Brain pericyte (primary cell): Measurements from ENCODE around the gene PUS10.
"Not testable (repeated sequence)": the region's sequence is repeated elsewhere in the genome, so short reads cannot be mapped to it uniquely, and the experiment has no call there.

Source experiments
- DNase-seq: peaks from one replicate; pipeline ENCODE4 v3.0.0-alpha.2; 2012; ENCODE audit warnings: low read depth, low spot score

PUS10 gene

DNA sequence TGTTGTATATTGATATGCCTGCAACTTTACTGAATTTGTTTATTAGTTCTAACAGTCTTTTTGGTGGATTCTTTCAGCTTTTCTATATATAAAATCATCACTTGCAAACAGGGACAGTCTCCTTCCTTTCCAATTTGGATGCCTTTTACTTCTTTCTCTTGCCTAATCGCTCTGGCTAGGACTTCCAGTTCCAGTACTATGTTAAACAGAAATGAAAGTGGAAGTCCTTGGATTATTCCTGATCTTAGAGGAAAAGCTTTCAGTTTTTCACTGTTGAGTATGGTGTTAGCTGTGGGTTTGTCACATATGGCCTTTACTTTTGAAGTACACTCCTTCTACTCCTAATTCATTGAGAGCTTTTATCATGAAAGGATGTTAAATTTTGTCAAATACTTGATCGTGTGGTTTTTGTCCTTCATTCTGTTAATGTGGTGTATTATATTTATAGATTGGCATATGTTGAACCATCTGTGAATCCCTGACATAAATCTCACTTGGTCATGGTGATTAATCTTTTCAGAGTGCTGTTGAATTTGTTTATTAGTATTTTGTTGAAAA lies 83.8 kb downstream of the PUS10 start:
- DNase-seq, result no peak

DNA sequence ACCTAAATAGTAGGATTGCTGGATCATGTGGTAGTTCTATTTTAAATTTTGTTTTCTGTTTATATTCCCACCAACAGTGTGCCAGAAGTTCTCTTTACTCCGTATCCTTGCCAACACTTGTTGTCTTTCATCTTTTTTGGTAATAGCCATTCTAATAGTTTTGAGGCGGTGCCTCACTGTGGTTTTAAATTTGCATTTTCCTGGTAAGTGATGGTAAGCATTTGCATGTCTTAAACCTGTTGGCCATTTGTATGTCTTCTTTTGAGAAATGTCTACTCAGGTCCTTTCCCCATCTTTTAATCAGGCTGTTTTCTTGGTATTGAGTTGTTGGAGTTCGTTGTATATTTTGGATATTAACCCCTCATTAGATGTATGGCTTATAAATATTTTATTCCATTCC lies 85.1 kb downstream of the PUS10 start:
- DNase-seq, result no peak

- not testable (repeated sequence) for DNase-seq
These were observed 86.0 kb downstream of the PUS10 start for GRCh38 chr2:60932061-60932460.

DNA sequence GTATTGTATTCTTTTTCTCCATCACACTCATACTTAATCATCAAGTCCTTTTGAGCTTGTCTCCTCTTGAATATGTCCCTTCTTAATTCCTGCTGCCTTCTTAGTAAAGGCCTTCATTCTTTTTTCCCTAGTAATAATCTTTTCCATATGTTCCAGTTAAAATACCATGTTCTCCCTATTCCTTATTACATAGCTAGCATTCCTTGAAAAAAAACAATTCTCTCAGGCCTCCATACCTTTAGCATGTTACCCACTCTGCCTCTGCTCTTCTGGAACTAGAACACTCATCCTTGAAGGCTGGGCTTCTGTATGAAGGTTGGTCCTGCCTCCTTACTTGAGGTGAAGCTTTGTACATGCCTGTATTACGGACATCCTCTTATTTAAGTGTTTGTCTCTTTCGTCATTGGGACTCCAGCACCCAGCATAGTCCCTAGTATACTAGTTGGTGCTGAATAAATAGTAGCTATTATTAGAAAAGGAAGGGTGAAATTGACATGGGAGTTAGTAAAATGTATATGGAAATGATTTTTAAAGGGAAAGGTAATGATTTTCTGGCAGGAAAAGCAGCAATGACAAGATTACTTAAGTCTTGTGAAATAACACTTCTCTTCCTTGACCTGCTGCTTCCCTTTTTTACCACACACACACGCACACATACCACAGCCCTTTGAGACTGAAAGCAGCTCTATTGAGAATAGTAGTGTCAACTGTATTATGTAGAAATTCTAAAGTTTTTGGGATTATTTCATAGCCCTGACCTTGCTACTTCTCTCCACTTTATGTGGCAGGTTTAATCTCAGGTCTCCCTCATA lies 91.1 kb downstream of the PUS10 start:
- no peak for DNase-seq

DNA sequence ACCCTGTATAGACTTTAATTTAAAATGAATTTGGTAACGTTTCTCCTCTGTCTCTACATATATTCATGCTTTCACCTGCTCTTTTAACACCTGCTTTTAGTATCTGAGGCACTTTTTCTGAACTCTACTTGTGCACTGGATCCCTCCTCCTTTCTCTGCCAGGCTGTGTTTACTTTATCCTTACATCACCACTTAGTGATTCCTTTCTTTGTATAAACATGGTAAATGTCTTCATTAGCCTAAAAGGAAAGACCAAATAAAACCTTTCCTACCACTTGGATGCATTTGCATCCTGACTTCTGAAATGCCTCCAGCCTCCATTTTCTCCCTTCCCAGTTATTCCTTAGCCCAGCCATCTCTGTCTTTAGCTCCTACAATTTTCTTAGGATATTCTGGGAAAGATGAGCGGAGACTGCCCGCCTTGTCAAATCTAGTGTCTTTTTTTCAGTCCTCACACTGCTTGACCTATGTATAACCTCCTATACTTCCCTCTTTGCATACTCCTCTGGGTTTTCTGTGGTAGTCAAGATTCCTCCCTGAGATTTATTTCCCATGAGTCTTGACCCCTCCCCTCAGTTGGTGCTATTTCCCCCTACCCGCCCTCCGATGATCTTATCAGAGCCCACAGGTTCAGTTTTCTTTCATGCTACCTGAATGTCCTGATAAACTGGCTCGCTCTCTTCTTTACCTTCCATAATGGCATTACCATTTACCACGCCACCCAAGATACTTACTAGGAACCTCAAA lies 91.9 kb downstream of the PUS10 start:
- DNase-seq, result no peak

GRCh38 chr2:60907329-60907728 lies 110.7 kb downstream of the PUS10 start:
- no peak for DNase-seq

DNA sequence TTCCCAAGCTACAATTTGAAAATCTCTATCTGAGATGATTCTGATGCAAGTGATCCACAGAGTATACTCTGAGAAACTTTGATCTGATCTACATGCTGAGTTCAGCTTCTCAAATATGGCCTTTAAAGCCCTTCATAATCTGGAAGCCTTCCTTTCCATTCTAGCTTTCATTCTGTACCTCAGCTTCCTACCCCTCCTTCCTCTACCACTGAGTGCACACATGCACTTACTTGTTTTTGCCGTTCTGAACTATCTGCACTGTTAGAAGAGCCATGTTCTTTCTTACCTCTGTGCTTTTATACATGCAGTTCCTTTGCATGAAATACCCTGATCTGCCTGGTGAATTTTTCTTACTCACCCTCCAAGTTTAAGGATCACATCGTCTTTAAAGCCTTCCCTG lies 111.7 kb downstream of the PUS10 start:
- DNase-seq, result no peak

GRCh38 chr2:60905867-60906266 lies 112.2 kb downstream of the PUS10 start:
- DNase-seq, result not testable (repeated sequence)

- DNase-seq, result not testable (repeated sequence)
These were observed 116.8 kb downstream of the PUS10 start for GRCh38 chr2:60901296-60901695.

DNA sequence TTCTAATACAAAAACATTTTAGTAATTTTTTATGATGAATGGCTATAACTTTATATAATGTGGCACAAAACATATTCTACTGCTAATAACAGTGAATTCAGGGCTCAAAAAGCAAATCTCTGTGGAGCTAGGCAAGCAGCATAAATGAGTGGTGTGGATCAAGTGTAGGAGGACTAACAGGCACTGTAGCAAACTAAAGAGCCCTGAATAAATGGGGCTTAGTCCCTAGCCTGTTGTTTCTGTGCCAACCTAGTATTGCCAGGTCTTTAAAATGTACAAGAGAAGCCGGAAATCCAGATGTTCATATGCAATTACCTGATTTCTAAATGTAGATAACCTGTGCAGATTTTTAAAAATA lies 118.2 kb downstream of the PUS10 start:
- DNase-seq, result no peak

DNA sequence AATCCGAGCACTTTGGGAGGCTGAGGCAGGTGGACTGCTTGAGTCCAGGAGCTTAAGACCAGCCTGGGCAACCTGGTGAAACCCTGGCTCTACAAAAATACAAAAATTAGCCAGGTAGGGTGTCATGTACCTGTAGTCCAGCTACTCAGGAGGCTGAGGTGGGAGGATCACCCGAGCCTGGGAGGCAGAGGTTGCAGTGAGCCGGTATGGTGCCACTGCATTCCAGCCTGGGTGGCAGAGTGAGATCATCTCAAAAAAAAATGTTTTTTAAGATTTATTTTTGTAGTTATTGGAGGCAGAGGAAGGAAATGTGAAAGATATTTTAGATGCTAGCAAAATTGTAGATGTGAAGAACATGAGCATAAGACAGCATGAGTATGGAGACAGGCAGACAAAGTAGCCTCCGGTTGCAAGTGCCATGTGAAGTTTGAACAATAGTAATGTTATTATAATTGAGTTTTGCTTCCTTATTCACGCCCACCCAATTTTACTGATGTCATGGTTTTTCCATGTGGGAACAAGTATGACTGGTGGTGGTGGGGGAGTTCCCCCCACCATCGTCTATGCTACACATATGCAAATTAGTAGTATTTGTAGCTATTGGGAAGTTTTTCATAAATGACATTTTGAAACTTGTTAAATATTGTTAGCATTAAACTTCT lies 118.7 kb downstream of the PUS10 start:
- DNase-seq, result no peak

GRCh38 chr2:60898567-60898966 lies 119.5 kb downstream of the PUS10 start:
- DNase-seq, result no peak
